Gastrocnemius medialis (tissue), 4 donors: ENCODE data around the gene MACROD2.

Source experiments
- CTCF ChIP-seq, 5 experiments: fragments of 450-650 bp in 3 of 5; fragments of 200-600 bp in 2 of 5; sonication (generic) in 2 of 5; IDR thresholded peaks in 4 of 5; conservative IDR thresholded peaks in 1 of 5; 1 replicate in 4 of 5; 2 replicates in 1 of 5; pipeline ENCODE4 v1.5.1; 2016 to 2019; ENCODE audit warnings: antibody characterized with exemption in 5 of 5, mild to moderate bottlenecking in 3 of 5, moderate library complexity in 3 of 5
- POLR2A ChIP-seq, 2 donors: fragments of 450-650 bp; IDR thresholded peaks; one replicate each; pipeline ENCODE4 v1.6.1; 2017; ENCODE audit warnings: antibody characterized with exemption in 2 of 2, mild to moderate bottlenecking in 2 of 2, moderate library complexity in 2 of 2

GRCh38 chr20:14401479-14402138 lies 406.3 kb downstream of the MACROD2 start:
- TF ChIP-seq CTCF (IDR thresholded peaks at IDR 0.05 in 4 of 5, conservative IDR thresholded peaks at IDR 0.05 in 1 of 5), result no peak
- no peak for TF ChIP-seq POLR2A (IDR thresholded peaks at IDR 0.05)
